ENCODE measurements around the gene GLYR1.

The GLYR1 gene

DNA sequence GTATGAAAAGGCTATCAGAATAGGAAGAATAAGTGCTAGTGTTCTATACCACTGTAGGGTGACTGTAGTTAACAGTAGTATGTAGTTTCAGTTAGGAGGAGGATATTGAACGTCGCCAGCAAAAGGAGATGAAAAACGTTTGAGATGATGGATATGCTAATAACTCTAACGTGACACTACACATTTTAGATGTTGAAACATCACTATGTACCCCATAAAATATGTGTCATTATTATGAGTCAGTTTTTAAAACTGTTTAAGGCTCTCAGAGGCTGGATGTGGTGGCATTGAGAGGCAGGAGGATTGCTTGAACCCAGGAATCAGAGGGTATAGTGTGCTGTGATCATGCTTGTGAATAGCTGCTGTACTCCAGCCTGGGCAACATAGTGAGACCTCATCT is 32.0 kb upstream of the GLYR1 start:
- no peak overlapping the region for H3K4me3 ChIP-seq (ENCODE audit: low read depth, low read length)
- TF ChIP-seq, protein P1, sequence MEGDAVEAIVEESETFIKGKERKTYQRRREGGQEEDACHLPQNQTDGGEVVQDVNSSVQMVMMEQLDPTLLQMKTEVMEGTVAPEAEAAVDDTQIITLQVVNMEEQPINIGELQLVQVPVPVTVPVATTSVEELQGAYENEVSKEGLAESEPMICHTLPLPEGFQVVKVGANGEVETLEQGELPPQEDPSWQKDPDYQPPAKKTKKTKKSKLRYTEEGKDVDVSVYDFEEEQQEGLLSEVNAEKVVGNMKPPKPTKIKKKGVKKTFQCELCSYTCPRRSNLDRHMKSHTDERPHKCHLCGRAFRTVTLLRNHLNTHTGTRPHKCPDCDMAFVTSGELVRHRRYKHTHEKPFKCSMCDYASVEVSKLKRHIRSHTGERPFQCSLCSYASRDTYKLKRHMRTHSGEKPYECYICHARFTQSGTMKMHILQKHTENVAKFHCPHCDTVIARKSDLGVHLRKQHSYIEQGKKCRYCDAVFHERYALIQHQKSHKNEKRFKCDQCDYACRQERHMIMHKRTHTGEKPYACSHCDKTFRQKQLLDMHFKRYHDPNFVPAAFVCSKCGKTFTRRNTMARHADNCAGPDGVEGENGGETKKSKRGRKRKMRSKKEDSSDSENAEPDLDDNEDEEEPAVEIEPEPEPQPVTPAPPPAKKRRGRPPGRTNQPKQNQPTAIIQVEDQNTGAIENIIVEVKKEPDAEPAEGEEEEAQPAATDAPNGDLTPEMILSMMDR (IDR thresholded peaks at IDR 0.05; ENCODE audit: low read depth, low read length), result no peak
- in situ Hi-C loops (cut with HindIII; ENCODE audit: low sequenced_read_pairs), result no loop called here
- no peak for DNase-seq (ENCODE audit: low read depth, low spot score)

DNA sequence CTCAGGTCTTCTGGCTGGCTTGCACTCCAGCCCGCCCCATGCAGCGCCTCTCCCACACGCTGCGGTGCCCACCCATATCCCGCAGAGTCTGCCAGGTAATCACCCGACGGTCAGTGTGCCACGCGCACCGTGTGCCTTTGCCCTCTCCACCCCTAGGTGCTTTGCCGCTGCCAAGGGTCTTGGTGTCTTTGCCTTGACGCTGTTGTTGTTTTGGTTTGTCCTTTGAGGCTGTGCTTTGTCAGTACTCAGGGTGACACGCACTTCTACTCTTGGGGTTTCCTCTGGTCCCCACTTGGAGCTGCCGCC is 30.2 kb upstream of the GLYR1 start:
- in situ Hi-C loops (cut with HindIII; ENCODE audit: low sequenced_read_pairs), result no loop called here
- no peak overlapping the region for H3K4me3 ChIP-seq (ENCODE audit: low read depth, low read length)
- no peak for DNase-seq (ENCODE audit: low read depth, low spot score)
- TF ChIP-seq, protein P1 (IDR thresholded peaks at IDR 0.05; ENCODE audit: low read depth, low read length), result no peak

GRCh38 chr16:4876646-4877379 is 29.7 kb upstream of the GLYR1 start:
- no peak overlapping the region for H3K4me3 ChIP-seq (ENCODE audit: low read depth, low read length)
- no peak for DNase-seq (ENCODE audit: low read depth, low spot score)
- in situ Hi-C loops (cut with HindIII; ENCODE audit: low sequenced_read_pairs), result no loop called here
- TF ChIP-seq, protein P1 (IDR thresholded peaks at IDR 0.05; ENCODE audit: low read depth, low read length), result no peak

GRCh38 chr16:4874666-4875065 is 27.6 kb upstream of the GLYR1 start:
- TF ChIP-seq, protein P1 (IDR thresholded peaks at IDR 0.05; ENCODE audit: low read depth, low read length), result no peak
- in situ Hi-C loops (cut with HindIII; ENCODE audit: low sequenced_read_pairs), result no loop called here
- H3K4me3 ChIP-seq (ENCODE audit: low read depth, low read length), result no peak overlapping the region
- DNase-seq (ENCODE audit: low read depth, low spot score), result no peak

DNA sequence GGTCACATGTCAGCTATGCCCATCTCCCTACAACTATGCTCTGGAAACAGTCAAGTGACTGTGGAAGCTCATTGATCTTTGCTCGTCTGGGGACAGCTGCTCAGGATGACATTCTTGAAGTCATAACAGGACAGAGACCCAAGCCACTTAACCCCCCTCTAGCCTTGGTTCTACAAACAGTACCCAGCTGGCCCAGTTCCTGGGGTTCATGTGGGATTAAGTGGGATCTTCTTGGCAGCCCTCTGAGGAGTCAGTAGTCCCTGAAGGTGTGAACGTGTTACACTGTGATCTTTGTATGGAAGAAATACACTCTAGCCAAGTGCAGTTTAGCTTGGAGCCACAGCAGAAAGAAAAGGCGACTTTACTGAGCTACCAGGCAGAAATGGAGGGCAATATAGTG is 26.0 kb upstream of the GLYR1 start:
- TF ChIP-seq, protein P1 (IDR thresholded peaks at IDR 0.05; ENCODE audit: low read depth, low read length), result no peak
- no peak overlapping the region for H3K4me3 ChIP-seq (ENCODE audit: low read depth, low read length)
- no peak for DNase-seq (ENCODE audit: low read depth, low spot score)
- in situ Hi-C loops (cut with HindIII; ENCODE audit: low sequenced_read_pairs), result no loop called here

DNA sequence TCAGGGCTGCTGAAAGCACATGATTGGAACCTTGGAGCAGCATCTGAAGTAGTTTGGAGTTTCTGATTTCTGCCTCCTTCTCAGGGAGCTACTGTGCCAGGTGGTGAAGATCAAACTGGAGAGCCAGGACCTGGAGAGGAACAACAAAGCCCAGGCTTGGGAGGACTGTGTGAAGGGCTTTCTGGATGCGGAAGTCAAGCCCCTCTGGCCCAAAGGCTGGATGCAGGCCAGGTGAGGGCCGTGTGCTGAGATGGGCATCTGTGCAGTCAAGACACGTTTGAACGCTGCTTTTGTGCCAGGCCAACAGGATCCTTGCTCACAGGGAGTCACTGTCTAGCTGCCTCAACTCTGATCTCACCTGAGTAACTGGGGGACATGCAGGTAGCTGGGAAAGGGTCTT is 24.0 kb upstream of the GLYR1 start:
- TF ChIP-seq, protein P1 (IDR thresholded peaks at IDR 0.05; ENCODE audit: low read depth, low read length), result no peak
- H3K4me3 ChIP-seq (ENCODE audit: low read depth, low read length), result no peak overlapping the region
- in situ Hi-C loops (cut with HindIII; ENCODE audit: low sequenced_read_pairs), result no loop called here
- no peak for DNase-seq (ENCODE audit: low read depth, low spot score)

All from astrocyte of the spinal cord (primary cell).